ENCODE results near the gene HNRNPH1.

HNRNPH1 gene

DNA sequence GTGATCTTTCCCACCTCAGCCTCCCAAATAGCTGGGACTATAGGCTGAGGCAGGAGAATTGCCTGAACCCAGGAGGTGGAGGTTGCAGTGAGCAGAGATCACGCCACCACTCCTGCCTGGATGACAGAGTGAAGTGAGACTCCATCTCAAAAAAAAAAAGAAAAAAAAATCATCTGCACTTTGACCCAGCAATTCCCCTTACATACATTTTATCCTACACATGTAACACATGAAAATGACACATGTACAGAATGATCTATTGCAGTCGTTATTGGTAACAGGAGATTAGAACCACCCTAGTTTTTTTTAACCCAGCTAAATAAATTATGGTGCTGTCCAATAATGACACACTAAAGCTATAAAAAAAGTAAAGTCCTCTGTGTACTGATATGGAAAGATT is 58.9 kb downstream of the HNRNPH1 start:
- Histone ChIP-seq H3K36me3 (ENCODE audit: insufficient read depth, low read length) (peaks cover 59% of the 10 kb centered on the region), H3K4me1 (ENCODE audit: insufficient read depth, low read length) (peaks cover 6% of the 10 kb centered on the region), H3K27me3 (ENCODE audit: insufficient read depth, low read length) (no peaks in the 10 kb centered on the region), H3K4me3 (ENCODE audit: low read length) (no peak overlapping the region), H2AFZ (ENCODE audit: low read depth, low read length) (no peak overlapping the region), H3K9me3 (ENCODE audit: low read length) (no peaks in the 10 kb centered on the region)

Measured in neuron (in vitro differentiated cells).